Thoracic aorta endothelial cell (primary cell): Measurements from ENCODE around the gene PCDHGC5. TPM values are rescaled to one million over a fixed set of nuclear protein-coding genes. Genes with fewer than 3 reads are reported as not detected.

Experiments
- total RNA-seq: library from RNA; depleted of rRNA; stranded (reverse); fragments of >200 nt; gene quantifications from 2 replicates; pipeline ENCODE4 v1.2.3, GENCODE V29; 2012

PCDHGC5 gene
- 1.1 and 1.3 TPM in 2 replicates for total RNA-seq

DNA sequence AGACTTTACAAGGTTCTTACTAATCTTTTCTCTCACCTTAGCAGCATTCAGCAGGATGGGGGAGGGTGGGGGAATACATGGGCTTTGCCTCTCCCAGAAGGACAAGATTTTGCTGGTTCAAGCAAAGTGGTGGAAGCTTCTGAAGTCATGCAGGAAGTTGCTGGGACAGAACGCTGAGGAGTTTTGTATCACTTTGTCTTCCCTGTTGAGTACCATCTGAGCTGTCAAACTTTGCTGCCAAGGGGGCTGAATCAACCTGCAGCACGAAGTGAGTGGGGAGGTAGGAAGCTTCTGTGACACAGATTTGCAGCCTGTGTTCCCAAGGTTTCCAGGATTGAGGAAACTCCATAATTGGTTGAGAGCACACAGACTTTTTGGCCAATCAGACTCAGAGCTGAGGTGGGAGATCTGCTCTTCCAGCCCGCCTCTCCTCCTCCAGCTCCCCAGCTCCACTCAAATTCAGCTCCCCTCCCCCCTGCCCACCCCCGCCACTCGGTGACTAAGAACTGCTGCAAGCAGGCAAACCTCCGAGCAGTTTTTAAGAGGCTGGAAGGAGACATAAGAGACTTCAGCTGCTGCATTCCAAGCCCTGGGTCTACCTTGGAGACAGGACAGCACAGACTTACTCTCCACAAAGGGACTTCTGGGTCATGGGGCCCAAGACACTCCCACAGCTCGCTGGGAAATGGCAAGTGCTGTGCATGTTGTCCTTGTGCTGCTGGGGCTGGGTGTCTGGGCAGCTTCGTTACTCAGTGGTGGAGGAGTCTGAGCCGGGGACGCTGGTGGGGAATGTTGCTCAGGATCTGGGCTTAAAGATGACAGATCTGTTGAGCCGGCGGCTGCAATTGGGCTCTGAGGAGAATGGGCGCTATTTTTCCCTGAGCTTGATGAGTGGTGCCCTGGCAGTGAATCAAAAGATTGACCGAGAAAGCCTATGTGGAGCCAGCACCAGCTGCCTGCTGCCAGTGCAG, at the start of gene PCDHGC5:
TSS of gene PCDHGC5 (plus strand) at position 491 of the 971 bp plus-strand sequence. CDS start at position 651, 160 bp downstream.

DNA sequence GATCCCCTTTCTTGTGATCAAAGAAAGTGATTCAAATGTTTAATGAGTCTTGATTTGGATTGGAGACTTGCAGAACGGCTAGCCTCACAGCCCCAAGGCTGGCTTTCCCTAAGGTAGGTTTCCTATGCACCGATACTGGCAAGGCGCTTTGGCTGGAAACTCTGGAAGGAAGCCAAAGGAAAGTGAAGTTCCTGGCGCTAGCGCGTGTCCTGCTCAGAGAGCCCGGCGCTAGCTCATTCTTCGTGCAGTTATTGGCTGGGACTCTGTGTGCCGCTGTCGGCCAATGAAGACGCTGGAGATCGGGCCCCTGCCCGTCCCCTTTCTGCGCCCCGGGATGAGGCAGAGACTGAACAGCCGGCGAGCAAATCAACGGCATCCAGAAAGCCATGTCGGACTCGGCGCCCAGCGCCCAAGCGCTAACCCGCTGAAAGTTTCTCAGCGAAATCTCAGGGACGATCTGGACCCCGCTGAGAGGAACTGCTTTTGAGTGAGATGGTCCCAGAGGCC, 13.2 kb upstream of the PCDHGC5 start, which contains the start of gene PCDHGC3:
TSS of gene PCDHGC3 (plus strand) at position 342 of the 507 bp plus-strand sequence. CDS start at position 493, 151 bp downstream.

DNA sequence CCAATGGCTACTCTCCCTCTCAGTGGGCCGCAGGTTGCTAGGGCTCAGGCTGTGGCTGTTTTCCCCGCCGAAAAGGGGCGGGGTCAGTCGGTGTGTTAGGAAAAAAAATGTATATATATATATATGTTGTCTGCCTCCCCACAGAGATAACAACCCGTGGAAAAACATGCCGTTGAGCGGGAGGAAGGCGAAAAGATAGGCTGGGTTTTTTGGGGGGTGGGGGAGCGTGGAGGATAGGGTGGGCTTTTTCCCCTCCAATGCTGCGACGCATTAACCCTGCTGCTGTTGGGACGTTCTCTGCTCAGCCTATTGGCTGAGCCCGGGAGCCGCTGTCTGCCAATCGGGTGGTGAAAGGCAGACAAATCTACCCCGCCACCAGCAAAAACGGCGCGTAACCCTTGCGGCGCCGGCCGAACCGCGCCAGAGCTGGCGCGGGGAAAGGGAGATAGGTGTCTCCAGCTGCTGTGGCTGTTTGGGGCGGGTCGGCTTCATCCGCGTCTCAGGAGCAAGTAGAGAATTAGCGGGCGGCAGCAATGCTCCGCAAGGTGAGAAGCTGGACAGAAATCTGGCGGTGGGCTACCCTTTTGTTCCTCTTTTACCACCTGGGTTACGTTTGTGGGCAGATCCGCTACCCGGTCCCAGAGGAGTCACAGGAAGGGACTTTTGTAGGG, 4.1 kb upstream of the PCDHGC5 start, which contains the start of gene PCDHGC4:
TSS of gene PCDHGC4 (plus strand) at position 390 of the 671 bp plus-strand sequence. CDS start at position 534, 144 bp downstream.

Other genes starting within 250 kb of the PCDHGC5 start
- 0.14 and 0.66 TPM in 2 replicates for gene PCDHB15, start 243.7 kb upstream of the PCDHGC5 start, total RNA-seq
- gene SLC25A2, start 185.0 kb upstream of the PCDHGC5 start, total RNA-seq = 0.27 and 0.50 TPM in 2 replicates
- 62.1 and 70.6 TPM in 2 replicates for gene TAF7, start 168.3 kb upstream of the PCDHGC5 start, total RNA-seq
- 0.22 and 0.40 TPM in 2 replicates for gene PCDHGA1, start 158.6 kb upstream of the PCDHGC5 start, total RNA-seq
- gene PCDHGA2, start 150.3 kb upstream of the PCDHGC5 start, total RNA-seq = 1.1 and 1.2 TPM in 2 replicates
- 0.65 and 0.93 TPM in 2 replicates for gene PCDHGA3, start 145.3 kb upstream of the PCDHGC5 start, total RNA-seq
- 0.50 and 0.66 TPM in 2 replicates for gene PCDHGB1, start 139.0 kb upstream of the PCDHGC5 start, total RNA-seq
- 2.2 and 5.2 TPM in 2 replicates for gene PCDHGA4, start 134.1 kb upstream of the PCDHGC5 start, total RNA-seq
- 1.3 and 2.0 TPM in 2 replicates for gene PCDHGB2, start 129.1 kb upstream of the PCDHGC5 start, total RNA-seq
- 0.72 and 1.1 TPM in 2 replicates for gene PCDHGA5, start 124.9 kb upstream of the PCDHGC5 start, total RNA-seq
- gene PCDHGB3, start 118.8 kb upstream of the PCDHGC5 start, total RNA-seq = 1.4 and 2.9 TPM in 2 replicates
- gene PCDHGA6, start 115.2 kb upstream of the PCDHGC5 start, total RNA-seq = 2.1 and 2.9 TPM in 2 replicates
- 0.65 and 2.0 TPM in 2 replicates for gene PCDHGA7, start 106.3 kb upstream of the PCDHGC5 start, total RNA-seq
- 5.6 and 9.7 TPM in 2 replicates for gene PCDHGB4, start 101.4 kb upstream of the PCDHGC5 start, total RNA-seq
- gene PCDHGA8, start 96.4 kb upstream of the PCDHGC5 start, total RNA-seq = 0.72 and 1.6 TPM in 2 replicates
- 9.1 and 13.4 TPM in 2 replicates for gene PCDHGB5, start 91.1 kb upstream of the PCDHGC5 start, total RNA-seq
- 4.3 and 4.6 TPM in 2 replicates for gene PCDHGA9, start 86.3 kb upstream of the PCDHGC5 start, total RNA-seq
- 2.9 and 3.3 TPM in 2 replicates for gene PCDHGB6, start 81.1 kb upstream of the PCDHGC5 start, total RNA-seq
- gene PCDHGA10, start 76.1 kb upstream of the PCDHGC5 start, total RNA-seq = 4.7 and 5.5 TPM in 2 replicates
- gene PCDHGB7, start 71.4 kb upstream of the PCDHGC5 start, total RNA-seq = 9.4 and 9.8 TPM in 2 replicates
- 12.5 and 13.6 TPM in 2 replicates for gene PCDHGA11, start 68.0 kb upstream of the PCDHGC5 start, total RNA-seq
- gene PCDHGA12, start 58.6 kb upstream of the PCDHGC5 start, total RNA-seq = 10.8 and 12.6 TPM in 2 replicates
- gene PCDHGC3, start 13.1 kb upstream of the PCDHGC5 start, total RNA-seq = 13.3 and 19.6 TPM in 2 replicates
- gene PCDHGC4, start 4.1 kb upstream of the PCDHGC5 start, total RNA-seq = 1.3 and 1.9 TPM in 2 replicates
- 45.7 and 62.2 TPM in 2 replicates for gene DIAPH1, start 129.9 kb downstream of the PCDHGC5 start, total RNA-seq
- 43.4 and 44.0 TPM in 2 replicates for gene HDAC3, start 147.8 kb downstream of the PCDHGC5 start, total RNA-seq
- gene RELL2, start 147.9 kb downstream of the PCDHGC5 start, total RNA-seq = 3.1 and 3.7 TPM in 2 replicates
- gene FCHSD1, start 162.3 kb downstream of the PCDHGC5 start, total RNA-seq = 25.8 and 26.2 TPM in 2 replicates
- gene ARAP3, start 193.1 kb downstream of the PCDHGC5 start, total RNA-seq = 55.6 and 71.6 TPM in 2 replicates